Astrocyte (in vitro differentiated cells and primary cell): ENCODE measurements around the gene SAMD4B. TPM values are rescaled to one million over a fixed set of nuclear protein-coding genes. Genes with fewer than 3 reads are reported as not detected.

ENCODE experiments used
- DNase-seq: peaks from one replicate; pipeline ENCODE4 v3.0.0-alpha.2; 2010; ENCODE audit warnings: low read depth
- FAIRE-seq: peaks from 2 replicates; lab custom pipeline; 2011; peaks lifted over from hg19 to GRCh38; lab: Jason Lieb, UNC
- H2AFZ ChIP-seq: 2 replicates; pipeline ENCODE4 v1.6.0; 2012; ENCODE audit warnings: low read depth, low read length, inconsistent platforms
- H3K27ac ChIP-seq: 2 replicates; pipeline ENCODE4 v1.5.1; 2011; ENCODE audit warnings: low read depth, low read length, inconsistent platforms
- H3K27me3 ChIP-seq: 2 replicates; pipeline ENCODE4 v1.6.0; 2011; ENCODE audit warnings: low read length, inconsistent platforms; ENCODE audit not compliant: insufficient read depth
- H3K36me3 ChIP-seq: 2 replicates; pipeline ENCODE4 v1.5.1; 2011; ENCODE audit warnings: low read length, inconsistent platforms; ENCODE audit not compliant: insufficient read depth
- H3K4me1 ChIP-seq: 2 replicates; pipeline ENCODE4 v1.5.1; 2011; ENCODE audit warnings: low read length, inconsistent platforms; ENCODE audit not compliant: insufficient read depth
- H3K4me2 ChIP-seq: 2 replicates; pipeline ENCODE4 v1.6.0; 2012; ENCODE audit warnings: low read length, inconsistent platforms
- H3K4me3 ChIP-seq: 2 replicates; pipeline ENCODE4 v1.5.1; 2011; ENCODE audit warnings: low read depth, mild to moderate bottlenecking, low read length, inconsistent platforms; ENCODE audit not compliant: insufficient read depth
- H3K79me2 ChIP-seq: 2 replicates; pipeline ENCODE4 v1.6.0; 2012; ENCODE audit warnings: mild to moderate bottlenecking, low read length, inconsistent platforms; ENCODE audit not compliant: insufficient read depth
- H3K9ac ChIP-seq: 2 replicates; pipeline ENCODE4 v1.6.0; 2012; ENCODE audit warnings: mild to moderate bottlenecking, low read length, inconsistent platforms
- H3K9me3 ChIP-seq: 2 replicates; pipeline ENCODE4 v1.5.1; 2012; ENCODE audit warnings: low read depth, mild to moderate bottlenecking, low read length, inconsistent platforms; ENCODE audit not compliant: insufficient read depth
- H4K20me1 ChIP-seq: 2 replicates; pipeline ENCODE4 v1.6.0; 2012; ENCODE audit warnings: low read length, inconsistent platforms; ENCODE audit not compliant: insufficient read depth
- H3K27ac Mint-ChIP-seq: one replicate; pipeline ENCODE4 v1.8.0; 2021; ENCODE audit warnings: mild to moderate bottlenecking, mixed read lengths; ENCODE audit not compliant: unreplicated experiment
- H3K27me3 Mint-ChIP-seq: one replicate; pipeline ENCODE4 v1.8.0; 2021; ENCODE audit warnings: low read depth, mixed read lengths; ENCODE audit not compliant: unreplicated experiment
- H3K36me3 Mint-ChIP-seq: one replicate; pipeline ENCODE4 v1.8.0; 2021; ENCODE audit warnings: low read depth, mixed read lengths; ENCODE audit not compliant: unreplicated experiment
- H3K4me1 Mint-ChIP-seq: one replicate; pipeline ENCODE4 v1.8.0; 2021; ENCODE audit warnings: low read depth, mixed read lengths; ENCODE audit not compliant: unreplicated experiment
- H3K4me3 Mint-ChIP-seq: one replicate; pipeline ENCODE4 v1.8.0; 2021; ENCODE audit warnings: mild to moderate bottlenecking, moderate library complexity, mixed read lengths; ENCODE audit not compliant: unreplicated experiment
- H3K9me3 Mint-ChIP-seq: one replicate; pipeline ENCODE4 v1.8.0; 2021; ENCODE audit warnings: mild to moderate bottlenecking, mixed read lengths; ENCODE audit not compliant: unreplicated experiment
- CTCF ChIP-seq: IDR thresholded peaks from 2 replicates; pipeline ENCODE4 v1.5.1; 2011; ENCODE audit warnings: low read depth, mild to moderate bottlenecking, inconsistent platforms, low read length, moderate library complexity; ENCODE audit not compliant: insufficient read depth
- EZH2 ChIP-seq: IDR thresholded peaks from 2 replicates; pipeline ENCODE4 v1.6.1; 2012; ENCODE audit warnings: mild to moderate bottlenecking, low read length, inconsistent platforms; ENCODE audit not compliant: insufficient read depth
- total RNA-seq: library from RNA; stranded (reverse); gene quantifications from 2 replicates; pipeline ENCODE4 v1.2.1, GENCODE V29; 2021

The SAMD4B gene
- total RNA-seq, 1 donor from 2014 or later = 98.6 TPM

GRCh38 chr19:39407660-39408391 is 65.6 kb downstream of the SAMD4B start:
- Histone ChIP-seq H3K27me3 (no peaks in the 10 kb centered on the region), H3K36me3 (peaks cover 4% of the 10 kb centered on the region), H3K4me3 (peak overlapping the region; percentile 96), H3K4me2 (peak overlapping the region; percentile 96), H3K9ac (peak overlapping the region; percentile 97), H4K20me1 (peaks cover 22% of the 10 kb centered on the region), H3K9me3 (no peaks in the 10 kb centered on the region), H2AFZ (no peak overlapping the region), H3K4me1 (peaks cover 53% of the 10 kb centered on the region), H3K79me2 (peaks cover 34% of the 10 kb centered on the region), H3K27ac (peak overlapping the region; percentile 89)
- H3K36me3 Mint-ChIP-seq = peaks cover 2% of the 10 kb centered on the region
- DNase-seq = no peak
- peak overlapping the region; percentile 95 for H3K4me3 Mint-ChIP-seq
- H3K4me1 Mint-ChIP-seq = peaks cover 25% of the 10 kb centered on the region
- peak overlapping the region; percentile 87 for H3K27ac Mint-ChIP-seq
- no peaks in the 10 kb centered on the region for H3K27me3 Mint-ChIP-seq
- FAIRE-seq = no peak
- H3K9me3 Mint-ChIP-seq = no peaks in the 10 kb centered on the region
- TF ChIP-seq CTCF = no peak
- TF ChIP-seq EZH2 = no peak

GRCh38 chr19:39408392-39409207 is 66.4 kb downstream of the SAMD4B start:
- peak overlapping the region; percentile 96 for H3K4me2 ChIP-seq
- Mint-ChIP-seq H3K9me3 (no peaks in the 10 kb centered on the region), H3K27me3 (no peaks in the 10 kb centered on the region), H3K4me3 (peak overlapping the region; percentile 95), H3K27ac (peak overlapping the region; percentile 87), H3K4me1 (peaks cover 25% of the 10 kb centered on the region), H3K36me3 (peaks cover 2% of the 10 kb centered on the region)
- no peaks in the 10 kb centered on the region for H3K9me3 ChIP-seq
- H4K20me1 ChIP-seq = peaks cover 22% of the 10 kb centered on the region
- H3K27ac ChIP-seq = peak overlapping the region; percentile 89
- H3K36me3 ChIP-seq = peaks cover 4% of the 10 kb centered on the region
- H2AFZ ChIP-seq = no peak overlapping the region
- no peak for TF ChIP-seq EZH2
- no peak for TF ChIP-seq CTCF
- H3K27me3 ChIP-seq = no peaks in the 10 kb centered on the region
- peak overlapping the region; percentile 96 for H3K4me3 ChIP-seq
- H3K4me1 ChIP-seq = peaks cover 46% of the 10 kb centered on the region
- H3K79me2 ChIP-seq = peaks cover 40% of the 10 kb centered on the region
- DNase-seq = no peak
- no peak for FAIRE-seq
- H3K9ac ChIP-seq = peak overlapping the region; percentile 97
